Activated T-helper 1 cell treated with Interleukin-2 at 50 U/mL for 16 hours (primary cell): Measurements from ENCODE around the gene TGM2.

ENCODE experiments used
- DNase-seq: peaks from one replicate; pipeline ENCODE4 v3.0.0-alpha.2; 2020; ENCODE audit warnings: low read depth

TGM2 gene

DNA sequence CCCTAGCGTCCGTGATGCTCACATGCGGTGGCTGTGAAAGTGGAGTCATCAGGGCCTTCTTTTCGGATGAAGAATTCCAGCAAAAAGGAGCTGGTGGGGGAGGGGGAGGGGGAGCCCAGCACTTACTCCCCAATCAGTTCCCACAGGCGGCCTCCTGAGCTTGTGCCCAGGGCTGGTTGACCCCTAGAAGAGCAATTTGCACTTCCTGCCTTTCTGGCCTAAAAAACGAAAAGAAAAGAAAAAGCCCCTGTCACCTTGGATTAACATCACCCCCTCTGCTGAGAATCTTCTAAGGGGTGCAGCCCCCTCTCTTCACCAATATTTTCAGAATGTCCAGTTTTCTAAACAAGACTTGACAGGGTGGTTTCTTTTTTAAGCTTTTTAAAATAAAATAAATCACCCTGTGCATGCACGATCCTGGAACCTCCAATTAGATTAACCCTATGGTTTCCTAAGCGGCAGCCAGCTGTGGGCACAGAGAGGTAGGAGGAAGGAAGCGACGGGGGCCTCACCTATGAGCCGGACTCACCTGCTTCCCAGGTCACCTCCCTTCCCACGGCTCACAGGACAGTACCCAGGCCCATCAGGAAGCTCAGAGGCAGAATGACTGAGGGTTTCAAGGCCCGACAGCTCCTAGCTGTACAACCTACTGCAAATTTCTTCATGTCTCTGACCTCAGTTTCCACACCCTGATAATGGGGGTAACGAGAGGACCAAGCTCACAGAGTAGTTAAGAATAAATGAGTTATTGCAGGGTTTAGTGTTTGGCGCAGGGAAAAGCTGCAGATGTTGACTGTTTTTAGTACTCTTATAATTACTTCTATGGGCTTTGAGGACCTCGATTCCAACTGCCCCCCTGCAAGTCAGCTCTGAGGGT is 10.5 kb upstream of the TGM2 start:
- no peak for DNase-seq

DNA sequence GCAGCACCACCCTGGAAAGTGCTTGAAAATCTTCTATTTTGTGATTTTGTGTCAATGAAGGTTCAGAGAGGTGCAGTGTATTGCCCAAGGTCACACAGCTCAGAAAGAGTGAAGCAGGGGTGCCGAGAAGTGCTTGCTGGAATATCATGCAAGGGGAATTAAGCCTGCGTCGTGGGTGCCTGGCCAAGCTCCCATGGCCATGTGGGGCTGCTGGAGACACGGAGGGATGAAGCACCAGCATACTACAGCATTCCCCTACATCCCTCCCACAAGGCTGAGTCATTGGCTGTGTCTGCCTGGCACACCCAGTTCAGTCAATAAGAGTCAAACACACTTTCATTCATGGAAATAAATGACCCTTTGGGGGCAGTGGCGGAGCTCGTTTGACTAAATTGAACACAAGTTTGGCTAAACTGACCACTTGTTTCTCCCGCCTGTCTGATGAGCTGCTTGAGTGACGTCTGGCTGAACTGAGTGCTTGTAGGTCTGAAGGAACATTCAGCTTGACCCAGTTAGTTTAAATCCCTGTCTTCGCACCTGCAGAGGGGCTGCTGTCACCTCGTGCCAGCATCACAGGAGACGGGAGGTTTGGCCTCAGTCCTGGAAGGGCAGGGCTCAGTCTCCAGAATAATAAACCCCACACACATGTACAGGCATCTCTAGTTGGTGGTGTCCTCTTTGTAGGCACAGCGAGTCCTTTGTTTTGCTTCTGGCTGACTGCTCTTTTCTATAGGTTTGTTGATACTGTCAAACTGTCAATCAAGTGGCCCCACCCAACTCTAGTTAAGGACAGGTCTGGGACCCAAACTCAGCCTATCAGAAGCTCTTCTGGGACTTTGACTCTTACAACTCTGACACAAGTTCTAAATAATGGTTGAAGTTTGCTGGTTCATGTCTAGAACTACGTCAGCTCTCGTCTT is 8.4 kb upstream of the TGM2 start:
- DNase-seq, result no peak

DNA sequence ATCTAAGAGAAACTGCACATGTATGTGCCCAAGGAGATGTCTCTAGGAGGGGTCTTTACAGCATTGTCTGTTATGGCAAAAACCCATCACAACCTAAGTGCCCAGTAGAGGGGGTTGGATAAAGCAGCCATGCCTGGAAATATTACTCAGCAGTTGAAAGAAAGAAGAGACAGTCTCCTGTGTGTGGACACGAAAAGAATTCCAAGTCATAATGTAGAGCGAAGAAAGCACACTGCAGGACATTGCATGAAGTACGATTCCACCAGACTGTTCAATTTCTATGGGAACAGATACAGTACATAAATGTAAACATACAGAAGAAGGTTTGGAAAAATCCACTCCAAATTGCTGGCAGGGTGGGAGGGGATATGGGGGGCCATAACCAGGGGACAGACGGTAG is 7.3 kb upstream of the TGM2 start:
- DNase-seq, result no peak

DNA sequence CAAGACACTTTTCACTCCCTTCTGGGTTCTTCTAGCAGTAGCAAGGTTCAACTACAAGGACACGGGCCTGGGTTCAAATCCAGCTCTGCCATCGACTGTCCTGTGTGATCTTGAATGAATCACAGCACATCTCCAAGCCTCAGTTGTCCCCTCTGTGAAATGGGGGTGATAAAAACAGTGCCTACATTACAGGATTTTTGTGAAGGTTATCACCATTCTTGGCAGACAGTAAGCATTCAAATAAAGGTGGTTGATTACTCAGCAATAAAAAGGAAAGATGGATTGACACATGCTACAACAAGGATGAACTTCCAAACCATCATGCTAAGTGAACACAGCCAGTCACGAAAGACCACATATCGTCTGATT is 6.6 kb upstream of the TGM2 start:
- no peak for DNase-seq

DNA sequence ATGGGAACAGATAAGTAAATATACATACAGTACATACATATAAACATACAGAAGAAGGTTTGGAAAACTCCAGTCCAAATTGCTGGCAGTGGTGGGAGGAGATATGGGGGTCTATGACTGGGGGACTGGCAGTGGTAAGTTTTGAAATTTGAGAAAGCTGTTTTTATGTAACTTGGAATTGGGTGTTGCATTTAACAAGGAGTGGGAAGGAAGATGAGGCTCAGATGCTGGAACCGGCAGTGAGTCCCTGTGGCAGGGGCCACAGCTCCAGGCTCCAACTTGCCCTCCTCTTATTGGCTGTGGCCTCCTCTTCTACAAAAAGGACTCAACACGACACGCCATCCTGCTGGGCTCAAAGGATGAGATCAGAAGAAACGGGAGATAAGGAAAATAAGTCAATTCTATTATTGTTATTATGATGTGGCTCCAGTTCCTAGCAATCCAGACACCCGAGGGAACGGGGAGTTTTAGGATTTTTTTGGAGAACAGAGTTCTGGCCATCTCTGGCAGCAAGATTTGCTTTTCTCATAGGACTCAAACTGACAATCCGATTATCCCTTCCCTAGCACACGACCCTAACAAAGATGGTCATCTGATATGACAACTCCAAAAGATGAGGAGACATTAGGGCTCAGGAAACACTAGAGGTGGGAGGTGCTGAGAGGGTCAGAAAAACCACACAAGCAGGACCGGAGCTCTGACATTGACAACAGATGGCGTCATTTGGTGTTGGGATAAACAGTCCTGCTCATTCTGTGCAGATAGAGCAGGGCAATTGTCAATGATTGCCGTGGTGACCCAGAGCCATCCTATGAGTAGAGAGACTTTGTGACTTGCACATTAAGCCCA is 6.0 kb upstream of the TGM2 start:
- DNase-seq, result no peak

DNA sequence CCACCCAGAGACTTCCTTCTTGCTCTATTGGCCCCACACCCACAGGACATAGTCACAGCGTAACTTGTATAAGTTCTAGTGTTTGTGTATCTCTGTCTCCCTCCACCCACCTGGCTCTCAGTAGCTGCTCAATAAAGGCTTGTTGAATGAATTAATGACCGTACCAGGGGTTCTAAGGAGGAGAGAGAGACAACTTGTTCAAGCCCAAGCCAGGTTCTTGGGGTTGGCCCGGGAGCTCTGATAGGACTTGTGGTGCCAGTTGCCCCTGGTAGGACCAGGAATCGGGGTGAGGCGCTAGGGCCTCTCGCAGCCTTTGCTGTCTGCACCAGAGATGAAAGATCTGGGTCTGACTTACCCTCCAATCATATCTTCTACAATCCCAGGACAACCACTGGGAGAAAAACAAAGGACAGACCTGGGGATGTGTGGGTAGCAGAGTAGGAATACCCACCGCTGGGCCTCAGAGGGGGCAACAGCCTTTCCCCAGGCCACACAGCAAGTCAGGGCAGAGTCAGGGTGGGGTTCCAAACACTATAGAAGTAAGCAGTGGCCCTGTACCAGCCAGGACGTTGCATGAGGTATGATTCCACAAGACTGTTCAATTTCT is 5.3 kb upstream of the TGM2 start:
- DNase-seq, result no peak

DNA sequence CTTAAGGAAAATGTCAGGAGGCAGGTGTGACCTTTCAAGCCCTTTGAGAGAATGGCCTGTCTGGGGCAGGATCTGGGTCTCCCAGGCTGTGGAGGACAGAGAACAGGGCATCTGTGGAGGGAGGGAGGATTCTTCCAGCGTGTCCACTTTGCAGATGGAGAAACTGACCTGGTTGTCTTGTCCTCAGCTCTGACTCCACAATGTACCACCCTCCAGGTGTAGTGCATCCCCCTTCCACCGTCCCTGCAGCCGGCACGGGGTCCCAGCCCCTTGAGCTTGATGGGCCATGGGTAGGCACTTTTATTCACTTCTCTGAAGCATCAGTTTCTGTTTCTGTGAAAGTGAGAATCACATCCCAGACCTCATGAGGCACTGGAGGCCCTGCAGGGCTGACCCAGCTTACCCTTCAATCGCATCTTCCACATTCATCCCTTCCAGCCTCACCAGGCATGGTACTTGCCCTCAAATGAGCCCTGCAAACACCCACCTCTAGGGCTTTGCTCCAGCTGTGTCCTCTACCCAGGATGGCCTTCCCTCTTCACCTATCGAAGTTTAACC is 4.6 kb upstream of the TGM2 start:
- DNase-seq, result no peak

DNA sequence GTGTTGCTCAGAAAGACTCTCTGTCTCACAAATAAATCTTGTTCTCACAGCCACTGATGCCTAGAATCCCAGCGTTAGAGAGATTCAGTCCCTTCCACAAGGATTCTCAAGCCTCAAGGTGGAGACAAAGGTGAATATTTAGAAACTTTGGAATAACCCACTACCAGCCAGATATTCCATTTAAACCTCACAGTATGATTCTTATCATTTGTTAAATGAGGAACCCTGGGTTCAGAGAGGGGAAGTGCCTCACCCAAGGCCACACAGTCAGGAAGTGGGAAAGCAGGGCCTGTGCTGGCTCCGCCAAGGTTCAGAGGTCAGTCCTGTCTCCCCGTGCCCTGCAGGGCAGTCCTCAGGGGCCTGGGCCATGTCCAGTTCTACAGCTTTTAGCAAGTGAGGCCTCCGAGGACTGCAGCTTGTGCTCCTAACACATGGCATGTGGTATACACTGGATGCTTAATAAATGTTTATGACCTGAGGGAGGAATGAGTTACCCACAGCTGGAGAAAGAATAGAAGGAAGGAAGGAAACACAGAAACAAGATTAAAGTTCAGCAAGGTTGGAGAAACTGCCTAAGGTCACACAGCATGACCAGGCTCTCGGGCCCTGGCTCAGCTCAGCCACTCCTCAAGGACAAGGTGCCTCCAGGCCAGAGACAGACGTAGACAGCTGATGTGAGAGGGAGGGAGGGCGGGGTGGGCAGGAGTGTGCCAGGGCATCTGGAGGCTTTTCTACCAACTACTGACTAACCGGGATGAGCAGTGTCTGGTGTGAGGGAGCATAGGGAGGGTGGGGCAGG is 3.9 kb upstream of the TGM2 start:
- no peak for DNase-seq

DNA sequence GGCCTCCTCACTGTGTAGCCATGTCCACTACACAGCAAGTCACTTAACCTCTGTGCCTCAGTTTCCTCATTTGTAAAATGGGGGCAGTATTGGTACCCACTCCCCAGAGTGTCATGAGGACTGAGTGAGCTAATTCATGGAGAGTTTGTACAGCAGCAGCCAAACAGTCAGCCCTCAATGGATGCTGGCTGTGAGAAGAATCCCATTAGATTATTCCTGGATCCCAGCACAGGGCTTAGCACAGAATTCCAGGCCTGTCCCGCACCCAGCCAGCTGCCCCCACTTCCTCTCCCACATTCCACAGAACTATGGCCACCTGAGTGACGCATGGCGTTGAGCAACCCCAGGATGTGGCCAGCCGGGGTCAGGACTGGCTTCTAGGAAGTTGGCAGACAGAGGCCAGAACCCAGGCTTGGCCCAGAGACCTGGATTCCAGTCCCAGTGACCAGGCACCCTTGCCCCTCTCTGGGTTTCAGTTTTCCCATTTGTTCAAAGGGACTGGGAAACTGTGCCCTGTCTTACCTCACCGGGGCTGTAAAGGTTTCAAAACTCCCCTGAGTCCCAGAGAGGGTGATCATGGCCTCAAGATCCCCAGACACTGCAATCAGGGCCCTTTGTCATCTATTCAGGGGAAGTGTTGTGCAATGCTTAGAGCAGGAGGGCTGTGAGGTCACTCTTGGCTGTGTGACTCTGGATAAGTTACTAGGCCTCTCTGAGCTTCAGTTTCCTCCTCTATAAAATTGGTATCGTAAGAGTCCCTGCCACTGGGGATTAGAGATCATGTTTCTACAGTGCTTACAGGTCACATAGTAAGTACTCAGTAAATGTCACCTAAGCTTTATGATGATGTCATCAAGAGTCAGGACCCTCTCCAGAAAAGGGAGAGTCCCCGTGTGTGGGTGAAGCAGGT is 3.0 kb upstream of the TGM2 start:
- DNase-seq, result no peak

DNA sequence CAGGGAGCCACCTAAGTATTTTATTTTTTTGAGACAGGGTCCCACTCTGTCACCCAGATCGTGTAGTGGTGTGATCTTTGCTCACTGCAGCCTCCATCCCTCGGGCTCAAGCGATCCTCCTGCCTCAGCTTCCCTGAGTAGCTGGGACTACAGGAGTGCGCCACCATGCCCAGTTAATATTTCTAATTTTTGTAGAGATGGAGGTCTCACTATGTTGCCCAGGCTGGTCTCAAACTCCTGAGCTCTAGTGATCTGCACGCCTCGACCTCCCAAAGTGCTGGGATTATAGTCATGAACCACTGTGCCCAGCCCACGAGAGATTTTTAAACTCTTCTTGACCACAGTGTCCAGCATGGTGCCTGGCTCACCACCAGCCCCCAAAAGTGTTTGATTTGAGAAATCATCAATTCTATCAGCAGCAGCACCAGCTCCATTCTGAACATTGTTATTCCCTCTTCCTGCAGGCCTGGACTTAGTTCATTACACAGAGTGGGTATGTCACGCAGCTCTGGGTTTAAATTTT is 2.3 kb upstream of the TGM2 start:
- DNase-seq, result no peak

DNA sequence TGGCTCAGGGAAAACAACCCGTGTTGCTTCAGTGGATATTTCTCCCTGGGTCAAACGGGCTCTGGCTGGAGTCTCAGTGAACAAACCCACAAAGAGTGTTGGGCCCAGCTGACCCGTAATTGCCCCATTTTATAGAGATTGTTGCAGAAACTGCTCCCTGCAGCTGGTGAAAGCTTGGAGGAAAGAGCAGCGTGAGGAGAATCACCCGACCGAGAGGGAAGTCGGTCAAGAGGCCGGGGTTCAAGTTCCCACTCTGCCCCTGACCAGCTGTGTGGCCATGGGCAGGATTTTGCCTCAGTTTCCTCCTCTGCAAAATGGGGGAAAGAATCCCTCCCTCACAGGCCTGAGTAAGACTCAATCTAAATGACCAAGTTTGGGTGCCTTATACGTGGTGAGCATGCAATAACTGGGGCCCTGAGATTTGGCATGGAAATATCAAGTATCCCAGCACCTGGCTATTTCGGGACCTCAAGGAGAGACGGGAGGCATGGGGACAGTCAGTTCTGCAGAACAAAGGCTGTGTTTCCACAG is 1.7 kb upstream of the TGM2 start:
- no peak for DNase-seq

DNA sequence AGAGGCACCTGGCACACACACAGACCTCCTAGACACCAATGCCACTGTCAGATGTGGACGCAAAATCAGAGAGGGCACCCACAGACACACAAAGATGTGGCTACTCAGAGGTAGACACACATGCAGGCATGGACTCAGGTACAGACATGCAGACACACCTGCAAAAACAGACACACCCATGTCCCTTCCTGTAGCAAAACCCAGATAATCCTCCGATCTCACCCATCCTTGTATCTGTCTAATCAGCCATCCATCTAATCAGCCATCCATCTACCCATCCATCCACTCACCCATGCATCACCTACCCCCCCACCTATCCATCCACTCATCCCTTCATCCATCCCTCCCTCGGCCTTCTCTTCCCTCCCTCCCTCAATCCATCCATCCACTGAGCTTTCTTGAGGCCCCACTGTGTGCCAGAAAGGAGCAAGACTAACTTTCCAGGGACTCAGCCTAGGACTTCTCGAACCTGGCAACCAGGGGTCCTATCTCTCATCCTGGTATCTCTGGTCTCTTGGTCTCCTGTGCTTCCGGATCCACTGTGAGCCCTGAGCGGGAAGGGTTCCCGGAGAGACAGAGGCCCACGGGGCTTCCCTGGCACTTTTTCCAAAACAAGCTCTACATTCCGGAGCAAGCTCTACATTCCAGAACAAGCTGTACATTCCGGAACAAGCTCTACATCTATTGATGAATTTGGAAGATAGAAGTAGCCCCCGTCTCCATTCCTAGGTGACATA is 1.1 kb upstream of the TGM2 start:
- DNase-seq, result no peak

DNA sequence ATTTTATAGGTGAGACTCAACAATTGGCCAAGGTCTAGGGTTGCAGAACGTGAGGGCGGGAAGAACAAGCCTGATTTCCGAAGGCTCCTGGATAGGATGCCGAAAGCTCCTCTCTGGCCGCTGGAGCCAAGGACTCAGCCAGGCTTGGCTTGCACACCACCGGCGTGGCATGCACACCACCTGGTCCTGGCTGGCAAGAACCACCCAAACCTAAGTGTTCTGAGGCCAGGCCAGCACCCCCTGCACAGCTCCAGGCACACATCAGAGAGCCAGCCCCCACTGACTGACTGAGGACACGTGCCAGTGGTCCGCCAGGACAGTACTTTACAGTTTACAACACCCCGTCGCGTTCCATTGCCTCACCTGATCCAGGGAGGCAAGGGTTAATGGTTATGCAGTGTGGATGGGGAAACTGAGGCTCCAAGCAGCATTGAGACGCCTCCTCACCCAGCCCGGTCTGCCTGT is 414 bp downstream of the TGM2 start:
- no peak for DNase-seq

DNA sequence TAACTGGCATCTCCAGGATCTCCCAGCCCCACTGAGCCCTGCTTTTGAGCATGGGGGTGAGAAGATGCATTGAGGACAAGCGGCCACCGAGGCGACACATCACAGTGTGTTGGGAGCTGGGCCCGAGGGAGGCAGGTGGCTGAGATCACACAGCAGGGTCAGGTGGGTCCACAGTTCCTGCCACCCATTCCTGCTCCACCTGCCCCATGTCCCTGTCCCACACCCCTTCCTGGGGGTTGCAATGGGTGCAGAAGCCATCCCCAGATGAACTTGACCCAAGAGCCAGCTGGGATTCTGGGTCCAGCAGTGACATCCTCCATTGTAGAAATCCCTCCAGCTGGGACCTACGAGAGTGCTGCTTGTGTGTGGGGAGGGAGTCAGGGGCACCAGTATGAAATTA is 1.0 kb downstream of the TGM2 start:
- DNase-seq, result no peak

DNA sequence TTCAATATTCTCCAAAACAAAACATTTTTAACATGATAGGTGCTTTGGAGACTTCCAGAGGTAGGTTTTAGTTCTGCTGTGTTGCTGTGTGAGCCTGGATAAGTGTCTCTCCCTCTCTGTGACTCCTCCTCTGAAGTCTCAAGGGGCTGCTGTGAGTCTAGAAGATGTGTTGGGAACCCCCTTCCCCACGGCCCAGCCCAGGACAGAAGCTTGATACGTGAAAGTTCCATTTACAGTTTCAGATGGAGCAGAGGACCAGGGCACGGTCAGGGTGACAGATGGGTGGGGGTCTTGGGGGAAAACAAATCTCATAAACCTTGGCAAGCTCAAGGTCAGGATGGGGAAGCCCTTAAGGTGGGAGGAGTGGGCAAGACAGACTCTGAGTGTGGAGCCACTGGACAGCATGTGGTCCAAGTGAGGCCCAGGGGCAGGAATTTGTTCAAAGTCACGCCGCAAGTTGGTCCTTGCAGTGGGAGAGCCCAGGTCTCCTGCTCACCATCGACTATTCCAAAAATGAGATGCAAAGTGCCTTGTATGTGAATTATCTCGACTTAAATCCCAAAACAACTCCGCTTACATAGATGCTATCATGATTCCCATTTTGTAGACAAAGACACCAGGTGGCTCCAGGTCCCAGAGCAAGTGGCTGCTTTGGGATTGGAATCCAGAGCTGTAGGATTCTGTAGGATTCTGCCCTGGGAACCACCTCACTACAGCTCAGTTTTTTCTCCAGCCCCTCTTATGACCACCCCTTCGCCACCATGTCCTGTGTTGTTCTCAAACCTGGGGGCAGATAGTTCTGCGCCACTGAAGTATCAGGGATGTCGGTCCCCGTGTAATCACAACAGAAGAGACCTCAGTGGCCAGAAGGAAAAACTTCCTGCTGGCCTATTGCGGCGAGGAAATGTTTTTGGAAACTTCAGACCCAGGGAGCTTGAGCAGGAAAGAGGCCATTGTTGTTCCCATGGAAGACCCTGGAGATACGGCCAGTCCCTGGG is 1.9 kb downstream of the TGM2 start:
- DNase-seq, result no peak

DNA sequence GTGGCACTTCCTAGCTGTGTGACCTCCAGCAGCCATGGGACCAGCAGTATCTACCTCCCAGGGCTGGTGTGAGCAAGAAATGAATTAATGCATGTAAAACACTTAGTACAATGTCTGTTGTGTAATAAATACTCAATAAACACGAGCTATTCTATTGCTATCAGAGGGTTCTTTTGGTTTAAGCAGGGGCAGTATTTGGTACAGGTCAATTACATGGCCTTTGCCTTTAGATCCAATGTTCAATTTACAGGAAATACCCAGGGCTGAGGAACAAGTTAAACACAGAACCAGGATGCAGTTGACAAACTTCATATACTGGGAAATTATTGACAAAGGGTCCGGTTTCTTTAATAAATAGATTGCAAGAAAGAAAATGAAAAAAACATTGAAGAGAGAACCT is 2.9 kb downstream of the TGM2 start:
- DNase-seq, result no peak

DNA sequence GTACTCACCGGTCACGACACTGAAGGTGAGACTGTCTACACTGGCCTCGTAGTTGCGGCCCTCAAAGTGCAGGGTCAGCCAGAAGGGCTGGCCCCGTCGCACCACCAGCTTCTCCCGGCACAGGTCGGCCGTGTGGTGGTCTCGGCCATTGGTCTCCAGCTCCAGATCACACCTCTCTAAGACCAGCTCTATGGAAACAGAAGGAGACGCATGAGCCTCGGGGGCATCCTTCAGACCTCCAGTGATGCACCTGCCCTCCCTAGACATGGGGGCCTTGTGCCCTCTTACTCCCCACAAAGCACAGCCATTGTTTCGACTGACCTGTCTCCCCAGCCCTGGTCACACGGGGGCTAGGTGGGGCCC is 3.7 kb downstream of the TGM2 start:
- DNase-seq, result no peak
